HEK293 (cell line): Measurements from ENCODE around the gene SPRED3.

ENCODE experiments used
- CTCF ChIA-PET: fragments of 350-600 bp; formaldehyde crosslinking; extraction: SDS; loops from one replicate; lab custom pipeline; 2021; ENCODE audit warnings: antibody characterized with exemption; lab: Yijun Ruan, JAX
- POLR2A ChIA-PET: fragments of 300-600 bp; formaldehyde crosslinking; extraction: SDS; loops from one replicate; lab custom pipeline; 2020; ENCODE audit warnings: antibody characterized with exemption, inconsistent platforms; lab: Yijun Ruan, JAX
- H3K27ac ChIP-seq: fragments of 200-500 bp; sonication (Bioruptor generic); 2 replicates; pipeline ENCODE4 v1.5.1; 2014; ENCODE audit warnings: low read depth, low read length, control low read depth, inconsistent platforms; ENCODE audit errors: extremely low read depth
- H3K36me3 ChIP-seq, 2 experiments: fragments of 200-500 bp in 1 of 2; sonication (Bioruptor generic) in 1 of 2; 1 replicate in 1 of 2; 2 replicates in 1 of 2; pipeline ENCODE4 v1.5.1; 2014 to 2017; ENCODE audit warnings: inconsistent platforms in 2 of 2, low read length in 2 of 2; ENCODE audit not compliant: control insufficient read depth in 2 of 2, insufficient read depth in 1 of 2
- H3K4me1 ChIP-seq: fragments of 200-500 bp; sonication (Bioruptor generic); 2 replicates; pipeline ENCODE4 v1.5.1; 2014; ENCODE audit warnings: mild to moderate bottlenecking, low read length, inconsistent platforms; ENCODE audit not compliant: control insufficient read depth, insufficient read depth
- H3K4me3 ChIP-seq: 2 replicates; pipeline ENCODE4 v1.5.1; 2011; ENCODE audit warnings: low read depth, mild to moderate bottlenecking, control low read depth, low read length, moderate library complexity
- H3K9me3 ChIP-seq: fragments of 200-500 bp; sonication (Bioruptor generic); 2 replicates; pipeline ENCODE4 v1.5.1; 2014; ENCODE audit warnings: low read depth, low read length, inconsistent platforms; ENCODE audit not compliant: control insufficient read depth, insufficient read depth
- KLF1 ChIP-seq: fragments of 450-650 bp; formaldehyde crosslinking; IDR thresholded peaks from 2 replicates; pipeline ENCODE4 v1.5.1; 2016; ENCODE audit warnings: missing biosample characterization, missing genetic modification characterization
- PRDM10 ChIP-seq: fragments of 450-650 bp; formaldehyde crosslinking; IDR thresholded peaks from 2 replicates; pipeline ENCODE4 v1.5.1; 2016; ENCODE audit warnings: missing biosample characterization, missing genetic modification characterization
- PRDM6 ChIP-seq: fragments of 450-650 bp; formaldehyde crosslinking; IDR thresholded peaks from 2 replicates; pipeline ENCODE4 v1.5.1; 2017; ENCODE audit warnings: missing biosample characterization, missing genetic modification characterization
- ZNF121 ChIP-seq: fragments of 450-650 bp; formaldehyde crosslinking; IDR thresholded peaks from 2 replicates; pipeline ENCODE4 v1.5.1; 2016; ENCODE audit warnings: missing biosample characterization, missing genetic modification characterization
- ZNF132 ChIP-seq: fragments of 450-650 bp; formaldehyde crosslinking; IDR thresholded peaks from 2 replicates; pipeline ENCODE4 v1.5.1; 2017; ENCODE audit warnings: missing biosample characterization, missing genetic modification characterization, borderline replicate concordance
- ZNF138 ChIP-seq: fragments of 450-650 bp; formaldehyde crosslinking; IDR thresholded peaks from 2 replicates; pipeline ENCODE4 v1.5.1; 2016; ENCODE audit warnings: missing biosample characterization, missing genetic modification characterization, borderline replicate concordance
- ZNF169 ChIP-seq: fragments of 450-650 bp; formaldehyde crosslinking; IDR thresholded peaks from 2 replicates; pipeline ENCODE4 v1.5.1; 2016; ENCODE audit warnings: missing biosample characterization, missing genetic modification characterization
- ZNF184 ChIP-seq: fragments of 450-650 bp; IDR thresholded peaks from 2 replicates; pipeline ENCODE4 v1.5.1; 2018; ENCODE audit warnings: missing biosample characterization, mild to moderate bottlenecking, missing genetic modification characterization
- ZNF211 ChIP-seq: fragments of 450-650 bp; formaldehyde crosslinking; IDR thresholded peaks from 2 replicates; pipeline ENCODE4 v1.5.1; 2016; ENCODE audit warnings: low read depth, missing biosample characterization, missing genetic modification characterization
- ZNF266 ChIP-seq: fragments of 450-650 bp; formaldehyde crosslinking; IDR thresholded peaks from 2 replicates; pipeline ENCODE4 v1.5.1; 2016; ENCODE audit warnings: missing biosample characterization, missing genetic modification characterization, low read depth
- ZNF37A ChIP-seq: fragments of 450-650 bp; IDR thresholded peaks from 2 replicates; pipeline ENCODE4 v1.5.1; 2018; ENCODE audit warnings: missing biosample characterization, missing genetic modification characterization
- ZNF391 ChIP-seq: fragments of 450-650 bp; formaldehyde crosslinking; IDR thresholded peaks from 2 replicates; pipeline ENCODE4 v1.5.1; 2016; ENCODE audit warnings: low read depth, missing biosample characterization, missing genetic modification characterization, borderline replicate concordance
- ZNF423 ChIP-seq: fragments of 450-650 bp; formaldehyde crosslinking; IDR thresholded peaks from 2 replicates; pipeline ENCODE4 v1.5.1; 2016; ENCODE audit warnings: missing biosample characterization, missing genetic modification characterization
- ZNF449 ChIP-seq: fragments of 450-650 bp; formaldehyde crosslinking; IDR thresholded peaks from 2 replicates; pipeline ENCODE4 v1.5.1; 2017; ENCODE audit warnings: missing biosample characterization, mild to moderate bottlenecking, missing genetic modification characterization, moderate library complexity
- ZNF518A ChIP-seq: fragments of 450-650 bp; formaldehyde crosslinking; conservative IDR thresholded peaks from 2 replicates; pipeline ENCODE4 v1.5.1; 2016; ENCODE audit warnings: low read depth, missing biosample characterization, missing genetic modification characterization
- ZNF544 ChIP-seq: fragments of 450-650 bp; formaldehyde crosslinking; IDR thresholded peaks from 2 replicates; pipeline ENCODE4 v1.5.0; 2017; ENCODE audit warnings: missing biosample characterization, missing genetic modification characterization
- ZNF580 ChIP-seq: fragments of 450-650 bp; formaldehyde crosslinking; IDR thresholded peaks from 2 replicates; pipeline ENCODE4 v1.5.1; 2016; ENCODE audit warnings: missing biosample characterization, missing genetic modification characterization
- ZNF621 ChIP-seq: fragments of 450-650 bp; formaldehyde crosslinking; IDR thresholded peaks from 2 replicates; pipeline ENCODE4 v1.5.1; 2017; ENCODE audit warnings: missing biosample characterization, missing genetic modification characterization
- ZNF645 ChIP-seq: fragments of 450-650 bp; formaldehyde crosslinking; IDR thresholded peaks from 2 replicates; pipeline ENCODE4; 2016; ENCODE audit warnings: missing biosample characterization, missing genetic modification characterization
- ZSCAN18 ChIP-seq: fragments of 450-650 bp; formaldehyde crosslinking; IDR thresholded peaks from 2 replicates; pipeline ENCODE4 v1.5.1; 2016; ENCODE audit warnings: missing biosample characterization, missing genetic modification characterization
- ZXDB ChIP-seq: fragments of 450-650 bp; formaldehyde crosslinking; IDR thresholded peaks from 2 replicates; pipeline ENCODE4 v1.5.1; 2016; ENCODE audit warnings: missing biosample characterization, missing genetic modification characterization

Gene SPRED3

GRCh38 chr19:38374332-38375097, 14.0 kb upstream of the SPRED3 start, which contains the start of gene PSMD8:
Gene PSMD8 (plus strand): TSS chr19:38374571. CDS start chr19:38374602, 31 bp downstream.
- ChIA-PET POLR2A (interaction anchor here (0.5 to 3.7 kb wide), 54 partner anchors 9 to 1061 kb away, joined by 3 to 223 read pairs (median 5); partner anchors contain the start of genes ACTN4, CATSPERG, EIF3K and FAM98C), CTCF (interaction anchor here (0.6 to 4.0 kb wide), 21 partner anchors 10 to 864 kb away, joined by 3 to 37 read pairs (median 4); partner anchors contain the start of genes CATSPERG, FAM98C, GGN and SIPA1L3)
- peaks cover 20% of the 10 kb centered on the region for H3K4me1 ChIP-seq
- peaks cover 30 to 36% of the 10 kb centered on the region in 2 experiments for H3K36me3 ChIP-seq
- H3K4me3 ChIP-seq = peak within 1 kb of the TSS; percentile 70
- H3K9me3 ChIP-seq = no peaks in the 10 kb centered on the region
- peak within 1 kb of the TSS; percentile 93 for H3K27ac ChIP-seq
- TF ChIP-seq ZNF449 = peak; percentile 81
- no peak for TF ChIP-seq ZNF184 (tag by site-specific recombination)
- peak; percentile 96 for TF ChIP-seq ZNF518A (tag by site-specific recombination)
- TF ChIP-seq PRDM10 (tag by site-specific recombination) = no peak; the same call in none of the 2 replicates
- TF ChIP-seq ZNF544 (tag by site-specific recombination) = no peak
- peak; percentile 96 for TF ChIP-seq ZSCAN18 (tag by site-specific recombination)
- no peak for TF ChIP-seq ZNF621
- TF ChIP-seq ZNF645 (tag by site-specific recombination) = peak; percentile 72; the same call in 1 of the 2 replicates
- TF ChIP-seq ZNF121 (tag by site-specific recombination) = peak; percentile 95
- no peak; the same call in 1 of the 2 replicates for TF ChIP-seq PRDM6 (tag by site-specific recombination)
- peak; percentile 88 for TF ChIP-seq KLF1 (tag by site-specific recombination)
- no peak for TF ChIP-seq ZNF138
- peak; percentile 97 for TF ChIP-seq ZXDB (tag by site-specific recombination)
- 0 out of 2 replicates have a peak, but pooled peaks have one; percentile 34 for TF ChIP-seq ZNF423
- TF ChIP-seq ZNF580 (tag by site-specific recombination) = peak; percentile 99
- no peak for TF ChIP-seq ZNF132 (tag by site-specific recombination)
- TF ChIP-seq ZNF391 (tag by site-specific recombination) = peak; percentile 100
- TF ChIP-seq ZNF211 (tag by site-specific recombination) = no peak; the same call in 1 of the 2 replicates
- no peak for TF ChIP-seq ZNF169 (tag by site-specific recombination)
- TF ChIP-seq ZNF266 = no peak; the same call in 1 of the 2 replicates
- no peak for TF ChIP-seq ZNF37A (tag by site-specific recombination)
